Uterus (tissue), 4 donors: ENCODE data around the gene MTHFD2L. TPM values are rescaled to one million over a fixed set of nuclear protein-coding genes. Genes with fewer than 3 reads are reported as not detected.

Source experiments
- DNase-seq, 2 donors: peaks; one replicate each; pipeline ENCODE4 v3.0.0-alpha.2; 2019 to 2020
- H3K27ac ChIP-seq, 2 donors: fragments of 200-600 bp; sonication (generic); 1 replicate in 1 of 2; 2 replicates in 1 of 2; pipeline ENCODE4 v1.5.1; 2016 to 2018
- H3K27me3 ChIP-seq, 2 donors: fragments of 200-600 bp; sonication (generic); one replicate each; pipeline ENCODE4 v1.5.1; 2018 to 2019; ENCODE audit warnings: control low read depth in 1 of 2
- H3K36me3 ChIP-seq, 2 donors: fragments of 200-600 bp; sonication (generic); one replicate each; pipeline ENCODE4 v1.5.1; 2019; ENCODE audit warnings: control low read depth in 1 of 2
- H3K4me1 ChIP-seq, 2 donors: fragments of 200-600 bp; sonication (generic); one replicate each; pipeline ENCODE4 v1.5.1; 2018 to 2019; ENCODE audit warnings: control low read depth in 1 of 2
- H3K4me3 ChIP-seq, 2 donors: fragments of 200-600 bp; sonication (generic); 1 replicate in 1 of 2; 2 replicates in 1 of 2; pipeline ENCODE4 v1.5.1; 2018 to 2019; ENCODE audit warnings: mild to moderate bottlenecking in 1 of 2
- H3K9me3 ChIP-seq, 2 donors: fragments of 200-600 bp; sonication (generic); one replicate each; pipeline ENCODE4 v1.5.1; 2019; ENCODE audit warnings: control low read depth in 1 of 2
- CTCF ChIP-seq, 4 experiments: fragments of 200-600 bp in 2 of 4; fragments of 450-650 bp in 2 of 4; sonication (generic) in 2 of 4; IDR thresholded peaks; one replicate each; pipeline ENCODE4 v1.5.1; 2016 to 2019; ENCODE audit warnings: antibody characterized with exemption in 4 of 4, mild to moderate bottlenecking in 2 of 4, moderate library complexity in 1 of 4
- POLR2A ChIP-seq, 2 donors: fragments of 450-650 bp; IDR thresholded peaks; one replicate each; pipeline ENCODE4 v1.6.1; 2016; ENCODE audit warnings: antibody characterized with exemption in 2 of 2, mild to moderate bottlenecking in 1 of 2, moderate library complexity in 1 of 2
- intact Hi-C: fragments of 100-400 bp; cut with DNase I; formaldehyde crosslinking; loops from one replicate; pipeline ENCODE4 v1.15.1; 2023; ENCODE audit warnings: low total_unique reads
- total RNA-seq, 4 donors: library from RNA; depleted of rRNA in 3 of 4; stranded (reverse); fragments of >200 nt in 3 of 4; gene quantifications; one replicate each; pipeline versions ENCODE4 v1.1.0 to v1.2.4, GENCODE V29; 2014 to 2023
- donor health status: DM: yes; HTN: yes; CAD: no.

The MTHFD2L gene
- total RNA-seq, 4 donors from 2014 or later, result 2.4 to 32.5 (median 12.9) TPM

GRCh38 chr4:74188912-74189311 is 31.0 kb downstream of the MTHFD2L start:
- TF ChIP-seq CTCF (IDR thresholded peaks at IDR 0.05) (no peak), POLR2A (IDR thresholded peaks at IDR 0.05) (no peak)
- Histone ChIP-seq H3K9me3 (no peaks in the 10 kb centered on the region), H3K36me3 (no peaks in the 10 kb centered on the region), H3K4me1 (no peaks in the 10 kb centered on the region), H3K27me3 (no peaks in the 10 kb centered on the region), H3K4me3 (no peak overlapping the region), H3K27ac (no peak overlapping the region)
- DNase-seq, result no peak
- intact Hi-C loops, result no loop called here

GRCh38 chr4:74189331-74190043 is 31.6 kb downstream of the MTHFD2L start:
- H3K36me3 ChIP-seq, result no peaks in the 10 kb centered on the region
- TF ChIP-seq CTCF (IDR thresholded peaks at IDR 0.05), result peak in 2 of 4 experiments; percentile 27 to 30
- no peak for TF ChIP-seq POLR2A (IDR thresholded peaks at IDR 0.05)
- no peaks in the 10 kb centered on the region for H3K27me3 ChIP-seq
- H3K4me3 ChIP-seq, result no peak overlapping the region
- no peak for DNase-seq
- intact Hi-C loops, result no loop called here
- no peak overlapping the region for H3K27ac ChIP-seq
- no peaks in the 10 kb centered on the region for H3K9me3 ChIP-seq
- H3K4me1 ChIP-seq, result no peaks in the 10 kb centered on the region

DNA sequence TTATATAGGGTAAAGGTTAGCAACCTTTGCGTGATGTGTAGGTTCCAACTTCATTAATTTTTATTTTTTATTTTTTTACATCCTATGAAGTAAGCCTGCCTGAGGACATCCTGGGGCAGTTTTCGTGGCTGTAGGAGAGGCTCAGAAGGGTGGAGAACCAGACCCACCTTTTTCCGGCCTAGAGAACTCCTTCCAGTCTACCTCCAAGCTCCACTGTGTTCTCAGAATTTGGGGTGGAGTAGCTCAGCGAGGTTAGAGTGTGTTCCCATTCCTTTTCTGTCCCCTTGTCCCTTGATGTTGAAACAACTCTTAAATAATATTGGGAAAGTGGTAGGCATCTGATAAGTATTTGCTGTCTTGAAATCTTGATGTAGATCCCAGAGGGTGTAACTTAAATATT is 32.4 kb downstream of the MTHFD2L start:
- Histone ChIP-seq H3K4me3 (no peak overlapping the region), H3K27ac (no peak overlapping the region), H3K36me3 (no peaks in the 10 kb centered on the region), H3K4me1 (no peaks in the 10 kb centered on the region), H3K9me3 (no peaks in the 10 kb centered on the region), H3K27me3 (no peaks in the 10 kb centered on the region)
- no peak for TF ChIP-seq POLR2A (IDR thresholded peaks at IDR 0.05)
- no peak for TF ChIP-seq CTCF (IDR thresholded peaks at IDR 0.05)
- intact Hi-C loops, result no loop called here
- DNase-seq, result no peak

- DNase-seq, result no peak
- no peaks in the 10 kb centered on the region for H3K36me3 ChIP-seq
- intact Hi-C loops, result no loop called here
- H3K27ac ChIP-seq, result no peak overlapping the region
- no peaks in the 10 kb centered on the region for H3K9me3 ChIP-seq
- TF ChIP-seq POLR2A (IDR thresholded peaks at IDR 0.05) (no peak), CTCF (IDR thresholded peaks at IDR 0.05) (no peak)
- no peaks in the 10 kb centered on the region for H3K4me1 ChIP-seq
- H3K4me3 ChIP-seq, result no peak overlapping the region
- no peaks in the 10 kb centered on the region for H3K27me3 ChIP-seq
These were observed 33.0 kb downstream of the MTHFD2L start for GRCh38 chr4:74190919-74191397.

GRCh38 chr4:74197080-74197479 is 39.2 kb downstream of the MTHFD2L start:
- Histone ChIP-seq H3K4me1 (no peaks in the 10 kb centered on the region), H3K27me3 (no peaks in the 10 kb centered on the region), H3K27ac (no peak overlapping the region), H3K36me3 (no peaks in the 10 kb centered on the region), H3K9me3 (no peaks in the 10 kb centered on the region), H3K4me3 (no peak overlapping the region)
- intact Hi-C loops, result no loop called here
- DNase-seq, result no peak
- TF ChIP-seq CTCF (IDR thresholded peaks at IDR 0.05) (no peak), POLR2A (IDR thresholded peaks at IDR 0.05) (no peak)
